ENCODE results near the gene MLC1.

Gene MLC1

DNA sequence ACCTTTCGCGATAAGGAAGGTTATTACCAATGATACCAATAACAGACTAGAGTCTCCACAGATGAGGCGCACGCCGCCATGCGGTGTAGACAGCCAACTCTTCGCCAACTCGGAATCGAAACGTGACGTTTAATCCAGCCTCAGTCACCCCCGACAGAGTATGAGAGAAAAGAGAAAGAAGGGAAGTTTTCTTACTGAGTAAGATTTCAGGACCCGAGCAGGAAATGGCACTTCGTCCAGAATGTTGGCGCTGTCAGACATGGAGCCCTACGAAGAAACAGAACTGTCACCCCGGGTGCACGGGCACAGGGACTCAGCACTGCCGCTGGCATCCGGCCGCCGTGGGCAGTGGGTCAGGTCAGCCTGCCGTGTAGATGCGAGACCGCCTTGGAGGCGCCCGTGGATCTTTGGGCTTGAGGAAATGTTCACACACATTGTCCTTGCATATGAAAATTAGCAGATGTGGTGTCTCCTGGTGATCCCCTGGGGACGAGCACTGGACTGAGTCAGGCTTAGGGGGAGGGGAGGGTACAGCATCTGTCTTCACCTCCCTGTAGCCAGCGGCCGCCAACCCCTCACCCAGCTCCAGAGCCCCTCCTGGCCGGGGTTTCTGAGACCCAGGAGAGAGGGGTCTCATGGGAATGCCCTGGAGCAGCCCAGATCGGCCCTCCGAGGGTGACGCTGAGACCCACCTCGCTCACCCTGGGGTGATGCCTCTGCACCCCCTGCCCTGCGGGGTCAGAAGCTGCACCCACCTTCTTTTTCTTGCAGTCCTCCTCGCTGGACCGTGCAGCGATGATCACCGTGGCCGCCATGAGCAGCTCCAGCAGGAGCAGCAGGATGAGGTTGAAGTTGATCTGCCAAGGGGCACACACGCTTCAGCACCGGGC, 8.3 kb downstream of the MLC1 start:
- no peak for DNase-seq (ENCODE audit: low read depth in 2 of 2)

DNA sequence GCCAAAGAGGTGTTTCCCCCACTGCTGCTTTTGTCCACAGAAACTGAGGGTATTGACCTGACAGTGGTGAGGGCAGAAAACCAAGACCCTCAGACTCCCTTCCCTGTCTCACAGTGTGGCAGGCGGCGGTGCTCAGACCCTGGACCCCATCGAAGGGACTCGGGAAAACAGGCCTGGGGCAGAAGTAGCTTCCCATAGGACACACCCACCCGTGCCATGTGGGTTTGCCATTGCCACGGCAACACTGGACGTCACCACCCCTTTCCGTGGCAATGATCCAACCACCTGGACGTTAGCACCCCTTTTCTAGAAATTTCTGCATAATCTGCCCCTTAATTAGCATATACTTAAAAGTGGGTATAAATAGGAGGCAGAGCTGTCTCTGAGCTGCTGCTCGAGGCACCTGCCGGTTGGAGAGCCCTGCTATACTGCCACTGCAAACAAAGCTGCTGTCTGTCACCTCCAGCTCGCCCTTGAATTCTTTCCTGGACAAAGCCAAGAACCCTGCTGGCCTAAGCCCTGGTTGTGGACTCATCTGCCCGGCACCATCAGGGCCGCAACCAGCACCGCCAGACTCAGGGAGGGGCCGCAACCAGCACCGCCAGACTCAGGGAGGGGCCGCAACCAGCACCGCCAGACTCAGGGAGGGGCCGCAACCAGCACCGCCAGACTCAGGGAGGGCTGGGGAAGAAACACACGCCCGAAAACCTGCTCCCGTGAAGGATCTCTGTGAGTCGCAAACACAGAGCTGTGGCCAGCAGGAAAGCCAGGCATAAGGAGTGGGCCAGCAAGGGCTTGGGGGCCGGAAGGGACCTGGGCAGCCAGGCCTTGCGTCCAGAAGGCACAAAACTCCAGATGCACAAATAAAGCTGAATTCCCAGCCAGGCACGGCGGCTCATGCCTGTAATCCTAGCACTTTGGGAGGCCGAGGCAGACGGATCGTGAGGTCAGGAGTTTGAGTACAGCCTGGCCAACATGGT, 10.4 kb downstream of the MLC1 start:
- DNase-seq (ENCODE audit: low read depth in 2 of 2) = no peak

DNA sequence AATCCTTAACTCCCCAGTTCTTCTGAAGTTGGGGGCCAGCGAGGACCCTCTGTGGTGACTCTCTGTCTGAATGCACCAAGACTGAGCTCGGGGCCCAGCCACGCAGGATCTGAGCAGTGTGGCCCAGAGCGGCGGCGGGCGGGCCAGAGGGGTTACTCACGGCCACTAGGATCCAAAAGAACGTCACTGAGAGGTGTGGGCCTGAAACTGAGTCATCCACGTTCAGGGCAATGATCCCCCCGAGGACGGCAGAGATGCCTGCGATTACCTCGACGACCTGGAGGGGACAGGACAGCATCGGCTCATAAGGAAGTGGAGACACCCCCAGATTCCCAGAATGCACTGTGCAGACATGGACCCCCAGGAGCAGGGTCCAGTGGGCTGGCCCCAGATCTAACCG, 11.2 kb downstream of the MLC1 start:
- no peak for DNase-seq (ENCODE audit: low read depth in 2 of 2)

DNA sequence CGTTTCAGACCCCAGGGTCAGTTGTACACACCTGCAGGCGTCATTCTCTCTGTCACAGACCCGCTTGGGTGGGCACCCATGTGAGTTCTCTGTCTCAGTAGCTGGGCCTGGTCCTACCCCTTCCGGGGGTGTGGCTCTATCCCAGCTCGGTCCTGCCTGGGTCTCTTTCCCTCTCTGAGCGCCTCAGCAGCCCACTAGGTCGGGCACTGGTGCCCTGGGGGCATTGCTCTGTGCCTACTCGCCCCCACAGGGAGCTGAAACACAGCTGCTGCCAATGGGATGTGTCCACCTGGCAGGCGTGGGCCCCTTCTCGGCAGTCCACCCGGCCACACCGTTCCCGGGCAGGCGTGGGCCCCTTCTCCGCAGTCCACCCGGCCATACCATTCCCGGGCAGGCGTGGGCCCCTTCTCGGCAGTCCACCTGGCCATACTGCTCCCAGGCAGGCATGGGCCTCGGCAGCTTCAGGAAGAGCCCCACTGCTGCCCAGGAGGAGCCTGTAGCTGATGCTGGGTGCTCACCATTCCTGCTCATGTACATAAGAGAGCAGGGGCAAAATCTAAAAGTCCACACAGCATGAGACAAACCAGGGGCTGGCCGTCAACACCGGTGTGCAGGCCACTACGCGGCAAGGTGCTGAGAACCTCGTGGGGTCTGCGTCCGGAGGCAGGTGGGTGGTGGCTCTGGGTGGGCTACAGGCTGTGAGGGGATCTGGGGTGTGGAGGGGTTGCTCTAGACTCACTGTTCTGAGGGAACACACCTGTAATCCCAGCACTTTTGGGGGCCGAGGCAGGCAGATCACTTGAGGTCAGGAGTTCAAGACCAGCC, 12.3 kb downstream of the MLC1 start:
- DNase-seq (ENCODE audit: low read depth in 2 of 2) = no peak

DNA sequence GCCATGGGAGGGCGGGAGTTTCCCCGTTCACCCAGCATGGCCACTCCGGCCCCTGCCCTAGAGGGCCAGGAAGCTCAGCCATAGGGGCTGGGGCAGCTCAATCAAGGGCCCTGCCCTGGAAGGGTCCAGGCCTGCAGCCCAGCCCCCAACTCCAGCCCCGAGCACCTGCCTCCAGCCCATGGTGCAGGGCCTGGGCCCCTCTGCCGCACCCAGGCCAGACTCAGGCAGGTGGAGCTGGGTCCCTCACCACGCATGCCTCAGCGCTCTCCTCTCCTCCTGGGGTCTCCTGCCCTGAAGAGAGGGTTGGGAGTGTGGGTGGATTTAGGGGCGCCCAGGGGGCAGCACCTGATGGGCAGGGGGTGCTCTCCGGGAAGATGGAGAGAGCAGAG, 13.1 kb downstream of the MLC1 start:
- no peak for DNase-seq (ENCODE audit: low read depth in 2 of 2)

DNA sequence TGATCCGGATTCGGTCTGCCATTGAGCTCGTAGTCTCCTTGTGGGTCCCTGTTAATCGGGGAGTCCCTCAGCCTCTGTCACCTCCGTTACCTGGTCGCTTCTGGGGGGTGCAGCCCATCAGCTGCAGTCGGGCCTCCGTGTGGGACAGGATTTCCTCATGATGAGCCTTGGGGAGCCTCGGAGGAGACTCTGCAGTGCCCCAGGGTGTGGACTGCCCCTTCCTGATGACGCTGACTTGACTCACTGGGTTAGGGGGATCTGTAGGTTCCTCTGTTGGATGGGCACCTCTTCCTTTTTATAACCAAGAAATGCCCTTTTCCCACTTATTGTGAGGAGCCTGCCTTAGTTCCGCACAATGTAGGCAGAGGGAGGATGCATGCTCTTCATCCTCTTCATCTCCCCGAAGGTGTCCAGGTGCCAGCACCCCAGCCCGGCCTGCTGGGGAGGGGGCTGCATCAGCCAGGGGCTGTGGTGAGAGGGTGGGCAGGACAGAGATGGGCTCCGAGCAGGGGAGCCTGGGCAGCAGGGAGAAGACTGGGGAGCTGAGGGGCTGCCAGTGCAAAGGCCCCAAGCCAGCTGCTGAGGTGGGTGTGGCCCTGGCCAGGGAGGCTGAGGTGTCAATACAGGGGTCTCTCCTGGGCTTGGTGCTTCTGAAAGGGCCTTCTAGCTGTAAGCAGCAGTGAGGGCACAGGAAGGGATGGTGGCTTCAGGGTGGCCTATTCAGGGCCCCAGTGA, 13.6 kb downstream of the MLC1 start:
- DNase-seq (ENCODE audit: low read depth in 2 of 2) = no peak

DNA sequence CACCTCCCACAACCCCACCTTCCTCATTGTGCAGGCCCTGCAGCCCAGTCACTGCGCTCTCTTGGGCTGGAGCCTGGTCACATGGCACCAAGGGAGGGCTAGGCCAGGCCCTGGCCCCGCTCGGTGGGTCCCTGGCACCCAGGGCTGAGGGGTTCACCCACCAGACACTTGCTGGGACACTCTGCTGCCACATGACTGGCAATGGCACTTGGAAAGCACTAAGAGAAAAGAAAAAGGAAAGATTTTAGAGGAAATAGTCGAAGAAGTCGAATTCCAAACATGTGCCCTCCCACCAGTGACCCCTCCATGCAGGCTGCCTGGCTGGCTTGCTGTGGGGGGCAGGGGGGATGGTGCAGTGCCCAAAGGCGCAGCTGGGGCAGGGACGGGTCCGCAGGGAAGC, 14.9 kb downstream of the MLC1 start:
- DNase-seq (ENCODE audit: low read depth in 2 of 2) = no peak

DNA sequence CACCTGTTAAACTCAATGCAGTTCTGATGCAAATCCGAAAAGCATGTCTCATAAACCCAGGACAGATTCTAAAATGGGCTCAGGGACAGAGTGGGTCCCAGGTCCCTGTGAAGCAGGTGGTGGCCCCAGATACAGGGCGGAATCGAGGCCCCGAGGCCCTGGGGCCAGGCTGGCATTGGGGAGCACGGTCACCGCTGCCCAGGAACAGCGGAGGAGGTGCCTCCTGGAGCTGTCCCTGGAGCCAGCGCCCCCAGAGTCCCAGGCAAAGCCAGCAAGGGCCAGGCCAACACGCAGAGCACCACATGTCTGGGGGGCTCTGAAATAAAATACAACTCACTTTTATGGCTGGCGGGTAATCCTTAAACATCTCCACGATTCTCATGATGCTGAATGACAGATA, 17.1 kb downstream of the MLC1 start:
- no peak for DNase-seq (ENCODE audit: low read depth in 2 of 2)

DNA sequence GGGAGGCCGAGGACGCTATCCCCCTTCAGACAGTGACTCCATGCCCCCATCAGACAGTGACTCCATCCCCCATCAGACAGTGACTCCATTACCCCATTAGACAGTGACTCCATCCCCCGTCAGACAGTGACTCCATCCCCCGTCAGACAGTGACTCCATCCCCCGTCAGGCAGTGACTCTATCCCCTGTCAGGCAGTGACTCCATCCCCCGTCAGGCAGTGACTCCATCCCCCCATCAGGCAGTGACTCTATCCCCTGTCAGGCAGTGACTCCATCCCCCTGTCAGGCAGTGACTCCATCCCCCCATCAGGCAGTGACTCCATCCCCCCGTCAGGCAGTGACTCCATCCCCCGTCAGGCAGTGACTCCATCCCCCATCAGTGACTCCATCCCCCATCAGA, 18.0 kb downstream of the MLC1 start:
- no peak for DNase-seq (ENCODE audit: low read depth in 2 of 2)

DNA sequence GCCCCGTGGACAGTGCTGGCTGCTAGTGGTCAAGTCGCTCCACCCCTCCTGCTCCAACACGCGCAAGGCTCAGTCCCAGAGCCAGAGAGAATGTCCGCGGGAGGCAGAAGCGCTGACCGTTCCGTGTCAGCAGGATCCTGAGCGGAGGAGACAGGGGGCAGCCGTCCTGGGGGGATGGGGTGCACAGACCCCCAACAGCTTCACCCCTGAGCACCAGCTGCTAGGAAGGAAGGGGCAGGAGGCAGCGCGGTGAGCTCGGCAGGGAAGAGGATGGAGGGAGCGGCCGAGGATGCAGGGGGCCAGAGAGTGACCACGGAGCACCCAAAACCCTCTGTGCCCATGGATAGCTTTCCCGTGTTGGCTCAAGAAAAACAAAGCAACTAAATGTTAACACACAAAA, 20.8 kb downstream of the MLC1 start:
- no peak for DNase-seq (ENCODE audit: low read depth in 2 of 2)

DNA sequence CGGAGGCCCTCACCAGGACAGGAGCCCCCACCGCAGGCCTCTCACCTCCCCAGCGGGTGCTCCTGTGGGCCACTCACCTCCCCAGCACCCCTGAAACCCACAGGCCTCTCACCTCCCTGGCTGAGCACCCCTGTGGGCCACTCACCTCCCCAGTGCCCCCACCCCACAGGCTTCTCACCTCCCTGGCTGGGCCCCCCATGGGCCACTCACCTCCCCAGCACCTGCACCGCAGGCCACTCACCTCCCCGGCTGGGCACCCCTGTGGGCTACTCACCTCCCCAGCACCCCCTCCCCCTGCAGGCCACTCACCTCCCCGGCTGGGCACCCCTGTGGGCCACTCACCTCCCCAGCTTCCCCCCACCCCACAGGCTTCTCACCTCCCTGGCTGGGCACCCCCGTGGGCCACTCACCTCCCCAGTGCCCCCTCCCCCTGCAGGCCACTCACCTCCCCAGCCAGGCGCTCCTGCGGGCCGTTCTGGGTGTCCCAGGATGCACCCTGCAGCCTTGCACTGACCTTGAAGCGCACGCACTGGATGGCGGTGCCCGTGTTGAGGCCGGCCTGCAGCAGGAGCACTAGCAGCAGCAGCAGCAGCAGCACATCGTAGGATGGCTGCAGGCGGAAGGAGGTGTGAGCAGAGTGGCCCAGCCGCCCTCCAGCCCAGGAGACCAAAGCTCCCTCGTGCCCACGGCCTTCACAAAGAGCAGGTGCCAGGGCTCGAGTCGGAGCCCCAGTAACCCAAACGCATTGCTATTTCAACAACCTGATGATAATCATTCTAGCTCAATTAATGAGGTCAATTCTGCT, 21.4 kb downstream of the MLC1 start:
- no peak for DNase-seq (ENCODE audit: low read depth in 2 of 2)

DNA sequence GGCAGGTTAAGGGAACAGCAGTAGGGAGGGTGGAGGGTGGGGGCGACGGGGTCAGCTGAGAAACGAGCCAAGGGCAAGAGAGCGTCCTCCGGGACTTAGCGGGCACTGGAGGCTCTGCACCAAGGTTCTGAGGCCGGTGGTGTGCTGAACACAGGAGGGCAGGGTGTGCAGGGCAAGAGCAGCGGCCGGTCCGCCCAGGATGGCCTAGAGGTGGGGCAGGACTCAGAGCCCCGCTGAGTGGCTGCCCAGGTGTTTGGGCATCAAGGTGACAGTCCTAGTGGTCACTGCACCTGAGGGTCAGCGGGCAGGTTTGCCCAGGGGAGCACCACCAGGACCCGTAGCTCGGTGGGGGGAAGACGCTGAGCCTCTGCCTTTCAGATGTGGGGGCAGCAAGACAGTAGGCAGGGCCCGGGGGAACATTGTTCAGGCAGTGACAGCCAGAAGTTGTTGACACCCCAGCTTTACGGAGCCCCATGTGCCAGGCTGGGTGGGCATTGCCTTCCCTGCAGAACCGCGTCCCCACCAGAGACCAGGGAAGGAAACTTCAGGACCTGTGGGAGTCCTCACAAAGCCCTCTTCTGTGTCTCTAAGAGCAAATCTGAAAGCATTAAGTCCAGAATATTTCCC, 22.6 kb downstream of the MLC1 start:
- DNase-seq (ENCODE audit: low read depth in 2 of 2) = no peak

DNA sequence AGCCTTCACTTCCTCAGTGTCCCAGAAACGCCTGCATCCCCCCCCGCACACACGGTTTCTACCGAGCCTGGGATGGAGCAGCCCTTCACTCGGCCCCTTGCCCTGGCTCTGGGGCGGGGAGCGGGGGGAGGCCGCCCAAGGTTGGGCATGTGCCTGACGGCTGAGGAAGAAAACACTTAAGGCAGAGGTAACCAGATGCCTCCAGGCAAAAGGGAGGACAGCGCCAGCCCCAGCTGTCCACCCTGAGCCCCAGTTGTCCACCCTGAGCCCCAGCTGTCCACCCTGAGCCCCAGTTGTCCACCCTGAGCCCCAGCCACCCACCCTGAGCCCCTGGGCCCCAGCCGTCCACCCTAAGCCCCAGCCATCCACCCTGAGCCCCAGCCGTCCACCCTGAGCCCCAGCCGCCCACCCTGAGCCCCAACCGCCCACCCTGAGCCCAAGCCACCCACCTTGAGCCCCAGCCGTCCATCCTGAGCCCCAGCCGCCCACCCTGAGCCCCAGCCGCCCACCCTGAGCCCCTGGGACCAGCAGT, 23.3 kb downstream of the MLC1 start:
- no peak for DNase-seq (ENCODE audit: low read depth in 2 of 2)

DNA sequence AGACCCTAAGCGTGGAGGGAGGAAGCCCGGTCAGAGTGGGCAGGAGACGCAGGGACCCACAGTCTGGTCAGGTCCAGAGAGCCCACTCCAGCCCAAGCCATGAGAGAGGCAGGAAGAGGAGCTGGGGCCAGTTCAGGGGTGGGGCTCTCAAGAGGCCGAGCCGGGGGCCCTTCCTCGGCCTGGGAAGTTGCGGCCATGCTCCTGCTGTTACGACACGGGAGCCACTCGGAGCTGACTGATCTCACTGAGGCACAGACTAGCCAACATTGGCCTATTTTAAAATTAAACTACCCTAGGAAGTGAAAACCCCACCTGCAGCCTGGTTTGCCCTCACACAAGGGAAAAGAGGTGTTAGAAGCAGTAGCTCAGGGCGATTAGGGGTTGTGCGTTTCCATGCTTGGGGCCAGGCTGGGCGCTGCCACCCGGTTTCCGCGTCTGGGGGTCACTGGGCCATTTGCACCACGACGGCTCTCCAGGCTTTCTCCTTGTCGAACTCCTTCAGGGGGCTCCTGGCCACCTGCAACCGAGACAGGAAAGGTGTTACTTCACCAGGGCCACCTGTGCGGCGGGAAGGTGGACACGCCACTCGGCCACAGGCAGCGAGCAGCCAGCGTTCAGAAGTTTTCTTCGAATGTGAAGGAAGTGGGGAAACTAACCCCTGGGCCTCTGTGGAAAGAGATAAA, 23.9 kb downstream of the MLC1 start:
- no peak for DNase-seq (ENCODE audit: low read depth in 2 of 2)

DNA sequence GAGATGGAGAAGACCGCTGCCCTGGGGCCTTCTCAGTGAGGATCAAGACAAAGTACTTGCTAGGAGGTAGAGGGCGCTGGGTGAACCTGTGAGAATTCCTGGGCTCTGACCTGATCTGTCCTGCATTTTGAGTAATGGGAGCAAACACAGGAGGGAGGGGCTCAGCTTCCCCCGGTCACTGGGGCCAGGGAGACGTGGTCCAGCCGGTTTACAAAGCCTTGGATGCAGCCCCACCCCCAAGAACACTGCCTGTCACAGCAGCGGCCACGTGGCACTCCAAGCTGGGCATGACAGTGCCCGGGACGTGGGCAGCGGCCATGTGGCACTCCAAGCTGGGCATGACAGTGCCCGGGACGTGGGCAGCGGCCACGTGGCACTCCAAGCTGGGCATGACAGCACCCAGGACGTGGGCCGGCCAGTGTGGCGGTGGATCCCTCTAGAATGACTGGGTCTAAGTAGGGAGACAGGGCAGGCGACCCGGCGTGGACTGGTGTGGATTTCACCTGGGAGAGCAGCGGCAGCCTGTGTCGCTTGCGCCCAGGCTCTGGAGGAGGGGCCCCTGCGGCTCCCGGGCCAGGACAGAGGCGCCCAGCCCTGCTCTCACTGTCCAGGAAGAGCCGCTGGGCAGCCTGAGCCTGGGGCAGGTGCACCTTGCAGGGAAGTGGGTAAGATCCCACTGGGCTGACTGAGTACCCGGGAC, 24.6 kb downstream of the MLC1 start:
- DNase-seq (ENCODE audit: low read depth in 2 of 2) = no peak

DNA sequence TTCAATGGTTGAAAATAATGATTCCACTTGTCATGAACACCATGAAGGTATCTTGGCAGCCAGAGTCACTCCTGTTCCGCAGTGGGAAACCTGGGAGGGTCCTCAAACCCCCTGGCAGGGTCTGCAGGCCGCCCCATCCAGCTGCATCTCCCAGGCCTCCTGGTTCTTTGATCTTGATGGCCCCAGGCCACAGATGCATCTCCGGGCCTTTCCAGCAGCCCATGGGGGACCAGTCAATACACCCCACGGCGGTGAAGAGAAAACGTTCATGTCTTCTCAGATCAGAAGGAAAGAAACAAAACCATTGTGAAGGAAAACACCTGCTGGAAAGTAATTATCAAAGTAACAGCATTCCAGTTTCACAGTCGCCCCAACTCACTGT, 25.4 kb downstream of the MLC1 start:
- no peak for DNase-seq (ENCODE audit: low read depth in 2 of 2)

DNA sequence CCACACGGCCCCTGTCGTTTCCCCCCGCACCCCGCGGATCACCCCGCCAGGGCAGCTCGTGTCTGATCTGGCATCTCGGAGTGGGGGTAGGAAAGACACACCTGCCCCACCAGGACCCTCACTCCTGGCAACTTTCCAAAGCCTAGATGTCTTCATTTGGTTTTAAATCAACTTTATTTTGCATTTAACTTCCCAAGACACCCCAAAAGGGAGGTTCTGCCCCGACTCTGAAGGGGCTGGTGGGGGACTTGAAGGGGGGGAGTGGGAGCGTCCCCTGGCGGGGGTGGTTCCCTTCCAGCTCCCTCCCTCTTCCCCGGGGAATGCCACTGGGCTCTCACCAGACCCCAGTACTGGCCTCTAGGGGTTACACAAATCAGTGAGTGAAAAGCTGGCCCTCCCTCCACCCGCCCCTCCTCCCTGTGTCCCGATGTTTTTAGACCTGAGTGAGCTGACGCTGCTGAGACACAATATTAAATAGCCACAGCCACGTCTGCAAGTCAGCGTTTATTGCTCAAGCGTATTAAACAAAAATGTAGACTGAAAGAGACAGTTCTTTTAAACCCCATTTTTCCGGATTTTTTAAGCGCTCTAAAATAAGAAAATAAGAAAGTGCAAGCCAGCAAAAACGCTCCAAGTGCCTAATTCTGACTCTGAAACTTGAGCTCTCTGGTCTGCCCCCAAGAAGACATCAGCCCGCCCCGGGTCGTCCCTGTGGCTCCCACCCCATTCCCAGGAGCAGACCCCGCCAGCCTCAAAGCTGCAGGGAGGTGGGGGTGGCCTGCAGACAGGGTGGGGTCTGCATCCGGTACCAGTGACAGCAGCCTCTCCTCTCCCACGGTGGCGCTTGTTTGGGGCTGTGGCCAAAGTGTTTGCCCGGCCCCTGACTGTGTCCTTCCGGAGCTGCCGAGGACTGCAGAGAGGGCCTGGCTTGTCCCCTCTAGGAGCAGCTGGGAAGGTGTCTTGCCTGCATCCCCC, 26.0 kb downstream of the MLC1 start:
- peak; percentile 0 to 2 for DNase-seq (ENCODE audit: low read depth in 2 of 2)

Data from fibroblast of skin of left biceps (primary cell).